SK-N-SH (cell line): Measurements from ENCODE around the gene STARD13. TPM values are rescaled to one million over a fixed set of nuclear protein-coding genes. Genes with fewer than 3 reads are reported as not detected.
A peak's percentile ranks its signal among the peaks of the same experiment; 100 is the strongest.

Experiments used
- CTCF ChIA-PET: fragments of 300-600, 350-600 bp; formaldehyde crosslinking; extraction: SDS; loops from one replicate; lab custom pipeline; 2021; lab: Yijun Ruan, JAX
- POLR2A ChIA-PET: fragments of 350-600 bp; sonication (Branson Sonifier 250); formaldehyde crosslinking; extraction: SDS; loops from one replicate; lab custom pipeline; 2020; ENCODE audit warnings: antibody characterized with exemption, inconsistent platforms; lab: Yijun Ruan, JAX
- DNase-seq: peaks from one replicate; pipeline ENCODE4 v3.0.0; 2012
- H2AFZ ChIP-seq: fragments of 200-600 bp; sonication (generic); 2 replicates; pipeline ENCODE4 v1.8.1; 2016; ENCODE audit warnings: antibody characterized with exemption, mild to moderate bottlenecking, low read depth
- H3F3A ChIP-seq: fragments of 200-600 bp; sonication (generic); replicated peaks from 2 replicates; pipeline ENCODE3; 2016; ENCODE audit warnings: antibody characterized with exemption, mild to moderate bottlenecking; ENCODE audit not compliant: insufficient read depth
- H3K27ac ChIP-seq, 2 experiments: fragments of 200-500 bp in 1 of 2; fragments of 200-600 bp in 1 of 2; sonication (Bioruptor generic) in 1 of 2; sonication (generic), shearing (Covaris generic) in 1 of 2; 2 replicates each; pipeline versions ENCODE4 v1.5.1 to v1.6.1; 2014 to 2016; ENCODE audit warnings: low read depth in 2 of 2, inconsistent platforms in 1 of 2, low read length in 1 of 2, mild to moderate bottlenecking in 1 of 2, mixed read lengths in 1 of 2
- H3K27me3 ChIP-seq: fragments of 200-600 bp; sonication (generic), shearing (Covaris generic); 2 replicates; pipeline ENCODE4 v1.6.1; 2016; ENCODE audit warnings: mixed run types; ENCODE audit not compliant: insufficient read depth
- H3K36me3 ChIP-seq, 2 experiments: fragments of 200-500 bp in 1 of 2; fragments of 200-600 bp in 1 of 2; sonication (Bioruptor generic) in 1 of 2; sonication (generic) in 1 of 2; replicated peaks in 1 of 2; 2 replicates each; pipeline versions ENCODE3 to v1.5.1; 2014 to 2016; ENCODE audit warnings: low read length in 1 of 2, mild to moderate bottlenecking in 1 of 2; ENCODE audit not compliant: insufficient read depth in 2 of 2, control insufficient read depth in 1 of 2
- H3K4me1 ChIP-seq, 2 experiments: fragments of 200-500 bp in 1 of 2; fragments of 200-600 bp in 1 of 2; sonication (Bioruptor generic) in 1 of 2; sonication (generic), shearing (Covaris generic) in 1 of 2; 2 replicates each; pipeline versions ENCODE4 v1.5.1 to v1.6.1; 2014 to 2016; ENCODE audit warnings: low read depth in 1 of 2, low read length in 1 of 2, mixed run types in 1 of 2; ENCODE audit not compliant: insufficient read depth in 2 of 2, control insufficient read depth in 1 of 2
- H3K4me2 ChIP-seq: fragments of 200-600 bp; sonication (generic), shearing (Covaris generic); 2 replicates; pipeline ENCODE4 v1.6.1; 2017; ENCODE audit warnings: mixed run types
- H3K4me3 ChIP-seq, 2 experiments: fragments of 200-500 bp in 1 of 2; fragments of 200-600 bp in 1 of 2; sonication (Bioruptor generic) in 1 of 2; sonication (generic), shearing (Covaris generic) in 1 of 2; 2 replicates each; pipeline versions ENCODE4 v1.5.1 to v1.8.1; 2014 to 2016; ENCODE audit warnings: low read depth in 2 of 2, inconsistent platforms in 1 of 2, low read length in 1 of 2, mild to moderate bottlenecking in 1 of 2, mixed read lengths in 1 of 2, moderate library complexity in 1 of 2
- H3K79me2 ChIP-seq: fragments of 200-600 bp; sonication (generic); 2 replicates; pipeline ENCODE4 v1.8.1; 2017; ENCODE audit warnings: mild to moderate bottlenecking; ENCODE audit not compliant: insufficient read depth
- H3K9ac ChIP-seq: fragments of 200-600 bp; sonication (generic); 2 replicates; pipeline ENCODE4 v1.6.1; 2017; ENCODE audit warnings: mixed run types
- H3K9me2 ChIP-seq: fragments of 200-600 bp; sonication (generic); 2 replicates; pipeline ENCODE4 v1.6.1; 2017; ENCODE audit warnings: mixed run types
- H3K9me3 ChIP-seq: fragments of 200-600 bp; sonication (generic); 2 replicates; pipeline ENCODE4 v1.6.1; 2017; ENCODE audit warnings: mixed run types, mild to moderate bottlenecking, moderate library complexity
- H4K20me1 ChIP-seq: fragments of 200-600 bp; sonication (generic); 2 replicates; pipeline ENCODE4 v1.6.1; 2017; ENCODE audit warnings: mild to moderate bottlenecking, mixed run types; ENCODE audit not compliant: insufficient read depth
- CHD2 ChIP-seq: fragments of 150-350 bp; IDR thresholded peaks from 2 replicates; pipeline ENCODE4 v1.6.1; 2018; ENCODE audit warnings: low read length; ENCODE audit not compliant: partially characterized antibody
- EP300 ChIP-seq, 2 experiments: IDR thresholded peaks; 2 replicates each; pipeline versions ENCODE4 v1.4.0 to v1.6.1; 2012; ENCODE audit warnings: borderline replicate concordance in 1 of 2, low read depth in 1 of 2, low read length in 1 of 2
- FOXM1 ChIP-seq: IDR thresholded peaks from 2 replicates; pipeline ENCODE4 v1.4.0; 2012; ENCODE audit warnings: low read depth, mild to moderate bottlenecking
- GATA2 ChIP-seq: sonication (generic); formaldehyde crosslinking; IDR thresholded peaks from 2 replicates; pipeline ENCODE4 v1.5.0; 2020; ENCODE audit warnings: mild to moderate bottlenecking, missing genetic modification reagents
- JUND ChIP-seq: IDR thresholded peaks from 2 replicates; pipeline ENCODE4 v1.4.0; 2012
- MXI1 ChIP-seq: IDR thresholded peaks from 2 replicates; pipeline ENCODE4 v1.6.1; 2012; ENCODE audit warnings: mild to moderate bottlenecking, low read depth, low read length, improper control_type of control experiment
- POLR2AphosphoS5 ChIP-seq: IDR thresholded peaks from 2 replicates; pipeline ENCODE4 v1.6.1; 2012; ENCODE audit warnings: low read depth, low read length
- RFX5 ChIP-seq: IDR thresholded peaks from 2 replicates; pipeline ENCODE4 v1.6.1; 2012; ENCODE audit warnings: mild to moderate bottlenecking, improper control_type of control experiment, low read length
- SIN3A ChIP-seq: IDR thresholded peaks from 2 replicates; pipeline ENCODE4 v1.6.1; 2012; ENCODE audit warnings: low read depth, mild to moderate bottlenecking, low read length, moderate library complexity, borderline replicate concordance
- SMC3 ChIP-seq: IDR thresholded peaks from 2 replicates; pipeline ENCODE4 v1.6.1; 2012; ENCODE audit warnings: low read depth, low read length, improper control_type of control experiment
- TCF12 ChIP-seq: IDR thresholded peaks from 2 replicates; pipeline ENCODE4 v1.4.0; 2012
- USF1 ChIP-seq: IDR thresholded peaks from 2 replicates; pipeline ENCODE4 v1.4.0; 2012; ENCODE audit warnings: low read depth, borderline replicate concordance
- USF2 ChIP-seq: fragments of 150-350 bp; IDR thresholded peaks from 2 replicates; pipeline ENCODE4 v1.6.1; 2017; ENCODE audit warnings: antibody characterized with exemption, low read length, low read depth, borderline replicate concordance
- WGBS: methylation state at CpG from one replicate; pipeline ENCODE4 v1.1.6; 2017; ENCODE audit warnings: low lambda C conversion rate; 5-methylcytosine and 5-hydroxymethylcytosine counted together
- polyA plus RNA-seq, 3 experiments: library from polyadenylated mRNA; depleted of rRNA; stranded (reverse); fragments of >200 nt; gene quantifications; 2 replicates each; pipeline ENCODE4 v1.2.3, GENCODE V29; 2012
- TF ChIP-seq, protein P1 (sequence below): IDR thresholded peaks from 2 replicates; pipeline ENCODE4; 2012
- TF ChIP-seq, protein P2 (sequence below): IDR thresholded peaks from 2 replicates; pipeline ENCODE4 v1.6.1; 2012; ENCODE audit warnings: mild to moderate bottlenecking, low read depth, low read length, moderate library complexity

STARD13 gene
- polyA plus RNA-seq, 1 of the 3 experiments (the other 2 are of a cell fraction), result 5.7 TPM

GRCh38 chr13:33213024-33213768 is 72.4 kb downstream of the STARD13 start:
- H3K9ac ChIP-seq, result no peak overlapping the region
- DNase-seq, result no peak

DNA sequence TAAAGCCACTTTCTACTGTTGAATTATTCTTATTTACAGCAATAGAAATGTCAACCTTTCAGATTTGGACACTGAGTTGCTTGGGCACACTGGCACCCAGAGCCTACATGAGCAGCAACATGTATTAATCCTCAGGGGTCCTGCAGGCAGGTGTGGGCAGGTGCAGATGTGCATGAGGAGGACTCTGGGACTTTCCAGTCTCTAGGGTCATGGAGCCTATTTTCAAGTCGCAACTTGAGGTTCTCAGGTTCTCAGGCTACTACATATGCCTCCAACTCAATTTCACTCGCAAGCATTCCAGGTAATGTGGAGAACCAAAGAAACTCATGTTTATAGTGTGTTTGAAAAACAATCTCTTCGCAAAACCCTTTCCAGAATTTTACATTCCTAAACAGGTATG is 73.2 kb downstream of the STARD13 start:
- Histone ChIP-seq H3K4me1 (peaks cover 30 to 37% of the 10 kb centered on the region in 2 experiments; a peak in 3 of 4 replicates), H3K27me3 (no peaks in the 10 kb centered on the region), H3K27ac (no peak overlapping the region), H3K79me2 (peaks cover 61% of the 10 kb centered on the region), H3K9me3 (no peaks in the 10 kb centered on the region), H4K20me1 (no peaks in the 10 kb centered on the region), H3K9ac (no peak overlapping the region), H3K4me3 (no peak overlapping the region), H2AFZ (no peak overlapping the region), H3K4me2 (no peak overlapping the region), H3F3A (no peaks in the 10 kb centered on the region), H3K9me2 (no peaks in the 10 kb centered on the region), H3K36me3 (no peaks in the 10 kb centered on the region)
- ChIA-PET POLR2A (no interaction called here), CTCF (interaction anchor here (1.0 kb wide), 1 partner anchor 16 kb away, joined by 3 read pairs; no protein-coding TSS in a partner anchor)
- 96% methylated on average over 3 of the region's 3 CpGs for WGBS
- TF ChIP-seq GATA2 (CRISPR knock-in tag) (no peak), POLR2AphosphoS5 (no peak), JUND (no peak), MXI1 (no peak), SIN3A (no peak), RFX5 (no peak), USF1 (no peak), TCF12 (no peak)
- TF ChIP-seq, protein P1, sequence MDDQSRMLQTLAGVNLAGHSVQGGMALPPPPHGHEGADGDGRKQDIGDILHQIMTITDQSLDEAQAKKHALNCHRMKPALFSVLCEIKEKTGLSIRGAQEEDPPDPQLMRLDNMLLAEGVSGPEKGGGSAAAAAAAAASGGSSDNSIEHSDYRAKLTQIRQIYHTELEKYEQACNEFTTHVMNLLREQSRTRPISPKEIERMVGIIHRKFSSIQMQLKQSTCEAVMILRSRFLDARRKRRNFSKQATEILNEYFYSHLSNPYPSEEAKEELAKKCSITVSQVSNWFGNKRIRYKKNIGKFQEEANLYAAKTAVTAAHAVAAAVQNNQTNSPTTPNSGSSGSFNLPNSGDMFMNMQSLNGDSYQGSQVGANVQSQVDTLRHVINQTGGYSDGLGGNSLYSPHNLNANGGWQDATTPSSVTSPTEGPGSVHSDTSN, result no peak
- TF ChIP-seq, protein P2, sequence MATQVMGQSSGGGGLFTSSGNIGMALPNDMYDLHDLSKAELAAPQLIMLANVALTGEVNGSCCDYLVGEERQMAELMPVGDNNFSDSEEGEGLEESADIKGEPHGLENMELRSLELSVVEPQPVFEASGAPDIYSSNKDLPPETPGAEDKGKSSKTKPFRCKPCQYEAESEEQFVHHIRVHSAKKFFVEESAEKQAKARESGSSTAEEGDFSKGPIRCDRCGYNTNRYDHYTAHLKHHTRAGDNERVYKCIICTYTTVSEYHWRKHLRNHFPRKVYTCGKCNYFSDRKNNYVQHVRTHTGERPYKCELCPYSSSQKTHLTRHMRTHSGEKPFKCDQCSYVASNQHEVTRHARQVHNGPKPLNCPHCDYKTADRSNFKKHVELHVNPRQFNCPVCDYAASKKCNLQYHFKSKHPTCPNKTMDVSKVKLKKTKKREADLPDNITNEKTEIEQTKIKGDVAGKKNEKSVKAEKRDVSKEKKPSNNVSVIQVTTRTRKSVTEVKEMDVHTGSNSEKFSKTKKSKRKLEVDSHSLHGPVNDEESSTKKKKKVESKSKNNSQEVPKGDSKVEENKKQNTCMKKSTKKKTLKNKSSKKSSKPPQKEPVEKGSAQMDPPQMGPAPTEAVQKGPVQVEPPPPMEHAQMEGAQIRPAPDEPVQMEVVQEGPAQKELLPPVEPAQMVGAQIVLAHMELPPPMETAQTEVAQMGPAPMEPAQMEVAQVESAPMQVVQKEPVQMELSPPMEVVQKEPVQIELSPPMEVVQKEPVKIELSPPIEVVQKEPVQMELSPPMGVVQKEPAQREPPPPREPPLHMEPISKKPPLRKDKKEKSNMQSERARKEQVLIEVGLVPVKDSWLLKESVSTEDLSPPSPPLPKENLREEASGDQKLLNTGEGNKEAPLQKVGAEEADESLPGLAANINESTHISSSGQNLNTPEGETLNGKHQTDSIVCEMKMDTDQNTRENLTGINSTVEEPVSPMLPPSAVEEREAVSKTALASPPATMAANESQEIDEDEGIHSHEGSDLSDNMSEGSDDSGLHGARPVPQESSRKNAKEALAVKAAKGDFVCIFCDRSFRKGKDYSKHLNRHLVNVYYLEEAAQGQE, result no peak
- no peak for DNase-seq

More at GRCh38 chr13:33213024-33213768, 72.4 kb downstream of the STARD13 start:
- peak overlapping the region; percentile 63 to 81; a peak in 3 of 4 replicates for H3K27ac ChIP-seq
- H4K20me1 ChIP-seq, result no peaks in the 10 kb centered on the region
- peaks cover 32 to 33% of the 10 kb centered on the region in 2 experiments; a peak in 3 of 4 replicates for H3K4me1 ChIP-seq
- H2AFZ ChIP-seq, result no peak overlapping the region
- H3K4me2 ChIP-seq, result no peak overlapping the region
- H3K36me3 ChIP-seq, result no peaks in the 10 kb centered on the region
- no peaks in the 10 kb centered on the region for H3K9me3 ChIP-seq
- no peak overlapping the region for H3K4me3 ChIP-seq
- H3K9me2 ChIP-seq, result no peaks in the 10 kb centered on the region
- peaks cover 56% of the 10 kb centered on the region for H3K79me2 ChIP-seq
- WGBS, result 90% methylated on average over 6 of the region's 6 CpGs
- H3K27me3 ChIP-seq, result no peaks in the 10 kb centered on the region
- TF ChIP-seq SMC3 (no peak), CHD2 (no peak), USF2 (no peak), FOXM1 (no peak), EP300 (IDR thresholded peaks at IDR 0.05; ENCODE audit: borderline replicate concordance in 1 of 2, low read depth in 1 of 2, low read length in 1 of 2) (no peak)
- H3F3A ChIP-seq, result no peaks in the 10 kb centered on the region
- ChIA-PET CTCF (interaction anchor here (1.2 to 2.5 kb wide), 3 partner anchors 10 to 511 kb away, joined by 7 to 9 read pairs (median 7); no protein-coding TSS in a partner anchor), POLR2A (no interaction called here)
